Trophoblast cell (in vitro differentiated cells and primary cell): ENCODE data around the gene BEGAIN.

Experiments used
- DNase-seq, 2 donors: peaks; one replicate each; pipeline ENCODE4 v3.0.0-alpha.2; 2016
- H2AFZ ChIP-seq: 2 replicates; pipeline ENCODE4 v1.6.1; 2013; ENCODE audit warnings: low read length, moderate library complexity, mild to moderate bottlenecking; ENCODE audit not compliant: insufficient read depth, poor library complexity
- H2AK5ac ChIP-seq: 2 replicates; pipeline ENCODE4 v1.6.1; 2013; ENCODE audit warnings: mild to moderate bottlenecking, low read length
- H2BK120ac ChIP-seq: 2 replicates; pipeline ENCODE4 v1.6.1; 2013; ENCODE audit warnings: low read length, mild to moderate bottlenecking, moderate library complexity; ENCODE audit not compliant: insufficient read depth, poor library complexity
- H2BK12ac ChIP-seq: 2 replicates; pipeline ENCODE4 v1.6.1; 2013; ENCODE audit warnings: mild to moderate bottlenecking, low read length, moderate library complexity
- H2BK5ac ChIP-seq: 2 replicates; pipeline ENCODE4 v1.6.1; 2013; ENCODE audit warnings: low read length, low read depth, moderate library complexity, mild to moderate bottlenecking; ENCODE audit not compliant: poor library complexity
- H3K14ac ChIP-seq: 2 replicates; pipeline ENCODE4 v1.6.1; 2013; ENCODE audit warnings: mild to moderate bottlenecking, low read length
- H3K18ac ChIP-seq: 2 replicates; pipeline ENCODE4 v1.6.1; 2013; ENCODE audit warnings: mild to moderate bottlenecking, low read length
- H3K23ac ChIP-seq: 2 replicates; pipeline ENCODE4 v1.6.1; 2013; ENCODE audit warnings: low read length
- H3K27ac ChIP-seq: 2 replicates; pipeline ENCODE4 v1.5.1; 2013; ENCODE audit warnings: low read depth, mild to moderate bottlenecking, inconsistent platforms, low read length, moderate library complexity
- H3K27me3 ChIP-seq: 2 replicates; pipeline ENCODE4 v1.6.1; 2013; ENCODE audit warnings: inconsistent platforms, mild to moderate bottlenecking, low read length, moderate library complexity; ENCODE audit not compliant: insufficient read depth
- H3K36me3 ChIP-seq, 2 experiments: 1 replicate in 1 of 2; 2 replicates in 1 of 2; pipeline ENCODE4 v1.6.1; 2013; ENCODE audit warnings: low read length in 2 of 2, mild to moderate bottlenecking in 2 of 2, moderate library complexity in 1 of 2; ENCODE audit not compliant: insufficient read depth in 2 of 2, control insufficient read depth in 1 of 2
- H3K4ac ChIP-seq: 2 replicates; pipeline ENCODE4 v1.6.1; 2013; ENCODE audit warnings: low read depth, mild to moderate bottlenecking, low read length, moderate library complexity
- H3K4me1 ChIP-seq, 2 experiments: 1 replicate in 1 of 2; 2 replicates in 1 of 2; pipeline ENCODE4 v1.6.1; 2013; ENCODE audit warnings: low read length in 2 of 2, mild to moderate bottlenecking in 2 of 2, moderate library complexity in 1 of 2; ENCODE audit not compliant: insufficient read depth in 2 of 2, control insufficient read depth in 1 of 2
- H3K4me2 ChIP-seq: 2 replicates; pipeline ENCODE4 v1.6.1; 2013; ENCODE audit warnings: inconsistent platforms, mild to moderate bottlenecking, low read length, moderate library complexity
- H3K4me3 ChIP-seq: 2 replicates; pipeline ENCODE4 v1.5.1; 2013; ENCODE audit warnings: mild to moderate bottlenecking, low read depth, low read length, inconsistent platforms
- H3K79me1 ChIP-seq: one replicate; pipeline ENCODE4 v1.6.1; 2013; ENCODE audit warnings: low read length
- H3K79me2 ChIP-seq: 2 replicates; pipeline ENCODE4 v1.6.1; 2013; ENCODE audit warnings: low read length, mild to moderate bottlenecking; ENCODE audit not compliant: control insufficient read depth, insufficient read depth, poor library complexity
- H3K9ac ChIP-seq: 2 replicates; pipeline ENCODE4 v1.6.1; 2013; ENCODE audit warnings: mild to moderate bottlenecking, low read length
- H3K9me3 ChIP-seq: 2 replicates; pipeline ENCODE4 v1.6.1; 2013; ENCODE audit warnings: low read depth, mild to moderate bottlenecking, control low read depth, inconsistent platforms, low read length; ENCODE audit not compliant: insufficient read depth
- H4K12ac ChIP-seq: 2 replicates; pipeline ENCODE4 v1.6.1; 2013; ENCODE audit warnings: low read depth, mild to moderate bottlenecking, low read length, moderate library complexity
- H4K8ac ChIP-seq: 2 replicates; pipeline ENCODE4 v1.6.1; 2013; ENCODE audit warnings: low read depth, mild to moderate bottlenecking, low read length, moderate library complexity
- H4K91ac ChIP-seq: one replicate; pipeline ENCODE4 v1.6.1; 2013; ENCODE audit warnings: low read depth, mild to moderate bottlenecking, low read length, moderate library complexity
- WGBS: extraction: QIAGEN DNeasy Blood & Tissue Kit; methylation state at CpG from one replicate; pipeline ENCODE4 v1.1.7; 2013; ENCODE audit warnings: missing lambda C conversion rate; ENCODE audit not compliant: insufficient read length, insufficient coverage; ENCODE audit errors: extremely low coverage; 5-methylcytosine and 5-hydroxymethylcytosine counted together

Gene BEGAIN

GRCh38 chr14:100580316-100581227 lies 6.6 kb downstream of the BEGAIN start:
- Histone ChIP-seq H3K36me3 (no peaks in the 10 kb centered on the region), H2AK5ac (no peak overlapping the region), H3K23ac (no peak overlapping the region), H3K9me3 (peaks cover 3% of the 10 kb centered on the region), H3K79me2 (no peaks in the 10 kb centered on the region), H3K4me3 (no peak overlapping the region), H4K91ac (no peak overlapping the region), H3K27ac (no peak overlapping the region), H3K4me2 (no peak overlapping the region), H3K4ac (no peak overlapping the region), H2AFZ (no peak overlapping the region), H3K9ac (no peak overlapping the region), H4K8ac (no peak overlapping the region), H2BK12ac (no peak overlapping the region), H3K4me1 (no peaks in the 10 kb centered on the region), H2BK120ac (no peak overlapping the region), H3K18ac (no peak overlapping the region), H4K12ac (no peak overlapping the region), H3K27me3 (peaks cover 2% of the 10 kb centered on the region), H3K14ac (no peak overlapping the region), H3K79me1 (no peaks in the 10 kb centered on the region), H2BK5ac (no peak overlapping the region)
- DNase-seq = no peak
- WGBS = no CpG with 5 or more reads among the region's 14 CpGs

GRCh38 chr14:100578552-100578951 lies 8.7 kb downstream of the BEGAIN start:
- H3K36me3 ChIP-seq = no peaks in the 10 kb centered on the region
- H4K12ac ChIP-seq = no peak overlapping the region
- H3K23ac ChIP-seq = no peak overlapping the region
- H4K8ac ChIP-seq = no peak overlapping the region
- H2BK12ac ChIP-seq = no peak overlapping the region
- no peaks in the 10 kb centered on the region for H3K27me3 ChIP-seq
- H2AFZ ChIP-seq = no peak overlapping the region
- DNase-seq = no peak
- H3K79me2 ChIP-seq = no peaks in the 10 kb centered on the region
- H3K9ac ChIP-seq = no peak overlapping the region
- no peaks in the 10 kb centered on the region for H3K79me1 ChIP-seq
- no peak overlapping the region for H3K27ac ChIP-seq
- no peak overlapping the region for H3K4me2 ChIP-seq
- no peaks in the 10 kb centered on the region for H3K4me1 ChIP-seq
- H4K91ac ChIP-seq = no peak overlapping the region
- no peak overlapping the region for H3K14ac ChIP-seq
- H3K18ac ChIP-seq = no peak overlapping the region
- H3K4me3 ChIP-seq = no peak overlapping the region
- H3K4ac ChIP-seq = no peak overlapping the region
- peaks cover 1% of the 10 kb centered on the region for H3K9me3 ChIP-seq
- no peak overlapping the region for H2BK5ac ChIP-seq
- no peak overlapping the region for H2AK5ac ChIP-seq
- H2BK120ac ChIP-seq = no peak overlapping the region
- WGBS = no CpG with 5 or more reads among the region's 4 CpGs

- H3K4ac ChIP-seq = no peak overlapping the region
- no peak for DNase-seq
These were observed 9.2 kb downstream of the BEGAIN start for GRCh38 chr14:100577986-100578431.

DNA sequence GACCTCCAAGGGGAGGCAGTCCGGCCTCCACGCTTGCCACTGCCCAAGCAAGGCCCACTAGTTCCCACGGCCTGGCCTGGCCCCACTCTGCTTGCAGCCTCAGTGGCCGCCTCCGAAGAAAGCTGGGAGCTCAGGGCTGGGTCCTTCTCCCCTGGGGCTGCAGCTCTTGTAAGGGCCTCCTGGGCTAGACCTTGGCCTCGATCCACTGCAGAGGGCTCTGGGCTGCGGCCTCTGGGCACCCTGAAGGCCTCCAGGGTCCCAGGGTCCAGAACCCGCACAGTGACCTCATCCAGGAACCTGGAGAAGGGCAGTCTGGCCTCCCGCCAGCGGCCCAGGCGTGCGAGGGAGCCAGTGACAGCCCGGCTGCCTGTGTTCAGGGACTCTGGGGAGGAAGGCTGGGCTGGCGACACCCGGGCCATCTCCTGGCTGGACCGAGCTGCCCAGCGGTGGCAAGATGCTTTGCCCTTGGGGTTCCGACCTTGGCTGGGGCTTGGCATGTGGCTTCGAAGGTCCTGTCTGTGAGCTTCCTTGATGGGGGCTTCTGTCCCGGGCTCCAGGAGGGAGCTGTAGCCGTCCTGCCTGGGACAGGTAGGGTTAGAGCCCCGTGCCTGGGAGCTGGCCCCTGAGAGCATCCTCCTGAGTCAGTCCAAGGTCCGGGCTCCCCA lies 9.8 kb downstream of the BEGAIN start:
- Histone ChIP-seq H2AK5ac (no peak overlapping the region), H3K79me1 (no peaks in the 10 kb centered on the region), H3K4me2 (no peak overlapping the region), H3K27ac (no peak overlapping the region), H2AFZ (no peak overlapping the region), H4K91ac (no peak overlapping the region), H3K9ac (no peak overlapping the region), H3K79me2 (no peaks in the 10 kb centered on the region), H2BK120ac (no peak overlapping the region), H4K12ac (no peak overlapping the region), H3K4me1 (no peaks in the 10 kb centered on the region), H3K23ac (no peak overlapping the region), H2BK5ac (no peak overlapping the region), H3K14ac (no peak overlapping the region), H3K18ac (no peak overlapping the region), H3K27me3 (no peaks in the 10 kb centered on the region), H3K9me3 (peaks cover 1% of the 10 kb centered on the region), H2BK12ac (no peak overlapping the region), H3K4ac (no peak overlapping the region), H3K4me3 (no peak overlapping the region), H4K8ac (no peak overlapping the region), H3K36me3 (no peaks in the 10 kb centered on the region)
- no CpG with 5 or more reads among the region's 23 CpGs for WGBS
- DNase-seq = no peak

More at GRCh38 chr14:100577986-100578431, 9.2 kb downstream of the BEGAIN start:
- no peak overlapping the region for H4K91ac ChIP-seq
- no peak overlapping the region for H2BK5ac ChIP-seq
- no peak overlapping the region for H2AK5ac ChIP-seq
- no peaks in the 10 kb centered on the region for H3K27me3 ChIP-seq
- H2AFZ ChIP-seq = no peak overlapping the region
- no peak overlapping the region for H3K9ac ChIP-seq
- H3K9me3 ChIP-seq = peaks cover 1% of the 10 kb centered on the region
- no peak overlapping the region for H3K4me2 ChIP-seq
- H4K12ac ChIP-seq = no peak overlapping the region
- H3K4me1 ChIP-seq = no peaks in the 10 kb centered on the region
- no peak overlapping the region for H3K23ac ChIP-seq
- no CpG with 5 or more reads among the region's 8 CpGs for WGBS
- H3K18ac ChIP-seq = no peak overlapping the region
- no peak overlapping the region for H3K4me3 ChIP-seq
- H2BK12ac ChIP-seq = no peak overlapping the region
- no peaks in the 10 kb centered on the region for H3K79me1 ChIP-seq
- no peak overlapping the region for H4K8ac ChIP-seq
- H2BK120ac ChIP-seq = no peak overlapping the region
- no peak overlapping the region for H3K14ac ChIP-seq
- no peaks in the 10 kb centered on the region for H3K79me2 ChIP-seq
- no peaks in the 10 kb centered on the region for H3K36me3 ChIP-seq
- H3K27ac ChIP-seq = no peak overlapping the region
